ENCODE measurements around the gene ISOC1.

Gene ISOC1

DNA sequence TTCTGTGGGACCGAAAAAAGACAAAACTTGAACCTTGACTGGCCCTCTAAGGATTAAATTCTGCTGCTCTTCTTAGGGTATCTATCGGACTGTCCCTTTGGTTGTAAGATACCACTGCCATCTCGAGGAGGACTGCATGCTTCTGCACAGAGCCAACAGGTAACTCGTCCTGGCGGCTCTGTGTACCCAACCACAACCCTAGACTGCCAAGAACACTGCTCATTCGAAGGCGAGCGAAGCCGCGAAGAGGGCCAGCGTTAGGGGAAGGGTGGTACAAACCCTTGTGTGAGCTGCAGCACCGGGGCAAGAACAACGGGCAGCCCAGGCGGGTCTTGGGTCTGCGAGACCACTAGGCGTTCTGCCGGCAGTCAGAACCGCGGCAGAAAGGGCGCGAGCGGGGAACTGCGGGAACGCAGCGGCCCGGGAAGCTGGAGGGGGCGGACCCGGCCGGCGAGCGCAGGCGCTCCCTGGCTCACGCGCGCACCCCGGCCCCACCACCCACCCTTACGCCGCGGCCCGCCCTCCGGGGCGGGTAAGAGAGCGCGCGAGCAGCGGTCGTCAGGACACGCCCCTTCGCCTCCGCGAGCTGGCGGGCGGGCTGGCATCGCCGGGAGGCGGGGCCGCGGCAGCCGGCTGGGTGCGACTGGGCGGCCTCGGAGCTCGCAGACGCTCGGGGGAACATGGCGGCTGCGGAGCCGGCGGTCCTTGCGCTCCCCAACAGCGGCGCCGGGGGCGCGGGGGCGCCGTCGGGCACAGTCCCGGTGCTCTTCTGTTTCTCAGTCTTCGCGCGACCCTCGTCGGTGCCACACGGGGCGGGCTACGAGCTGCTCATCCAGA is at the start of gene ISOC1:
Gene ISOC1 (plus strand): TSS at position 663 of the 837 bp plus-strand sequence. CDS start 18 bp downstream, at position 681.
- DNase-seq (ENCODE audit: low read depth), result peak; percentile 84

GRCh38 chr5:129046151-129046550 is 48.4 kb upstream of the ISOC1 start:
- peak; percentile 50 for DNase-seq (ENCODE audit: low read depth)

DNA sequence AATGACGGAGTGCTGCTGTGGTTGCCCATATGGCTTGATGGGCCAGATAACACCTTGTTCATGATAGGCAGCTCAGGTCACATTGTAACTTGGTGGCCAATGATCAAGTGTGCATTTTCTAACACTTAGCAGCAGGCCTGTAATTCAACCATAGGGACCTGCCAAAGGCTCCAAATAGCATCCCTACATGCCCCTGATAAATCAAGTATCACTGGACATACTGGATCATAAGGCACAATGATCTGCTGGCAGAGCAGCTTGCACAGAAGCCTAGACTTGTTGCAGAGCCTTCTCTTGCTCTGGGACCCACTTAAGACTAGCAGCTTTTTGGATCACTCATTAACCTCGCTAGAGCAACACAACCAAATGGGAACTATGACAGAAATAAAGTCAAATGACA is 46.0 kb upstream of the ISOC1 start:
- DNase-seq (ENCODE audit: low read depth), result no peak

GRCh38 chr5:129049126-129049799 is 45.3 kb upstream of the ISOC1 start:
- DNase-seq (ENCODE audit: low read depth), result no peak

DNA sequence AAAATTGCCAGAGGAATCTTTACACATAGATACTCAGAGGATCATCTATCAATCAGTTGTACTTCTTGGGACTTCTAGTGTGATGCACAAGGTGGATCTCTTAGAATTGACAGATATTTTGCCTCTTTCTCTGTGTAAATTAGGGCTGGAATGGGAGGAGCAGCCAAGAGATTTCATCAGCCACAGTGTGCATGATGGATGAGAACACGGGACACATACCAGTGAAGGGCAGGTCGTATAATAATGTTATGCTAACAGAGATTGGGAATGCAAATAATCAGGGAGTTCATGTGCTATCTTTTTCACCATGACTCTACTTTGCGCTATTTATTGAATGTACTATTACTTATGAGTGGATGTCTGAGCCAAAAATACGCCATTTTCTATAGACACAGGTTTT is 43.3 kb upstream of the ISOC1 start:
- no peak for DNase-seq (ENCODE audit: low read depth)

DNA sequence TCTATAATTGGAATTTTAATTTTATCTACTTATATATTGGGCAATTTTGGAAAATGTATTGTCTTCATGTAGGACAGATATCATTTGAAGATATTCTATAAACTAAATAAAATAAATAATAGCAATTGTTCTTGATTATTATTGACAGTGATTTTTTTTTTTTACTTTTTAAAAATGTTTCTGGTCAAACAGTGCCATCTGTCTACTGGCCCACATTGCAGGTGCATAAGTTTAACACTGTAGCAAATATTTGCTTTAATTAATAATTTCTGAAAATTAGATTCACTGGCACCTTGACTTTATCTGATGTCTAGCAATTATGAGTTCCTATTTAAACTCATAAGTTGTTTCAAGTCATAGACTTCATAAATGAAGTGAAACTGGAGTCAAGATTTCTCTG is 41.1 kb upstream of the ISOC1 start:
- no peak for DNase-seq (ENCODE audit: low read depth)

- no peak for DNase-seq (ENCODE audit: low read depth)
Observed at GRCh38 chr5:129057329-129057728, 37.2 kb upstream of the ISOC1 start.

DNA sequence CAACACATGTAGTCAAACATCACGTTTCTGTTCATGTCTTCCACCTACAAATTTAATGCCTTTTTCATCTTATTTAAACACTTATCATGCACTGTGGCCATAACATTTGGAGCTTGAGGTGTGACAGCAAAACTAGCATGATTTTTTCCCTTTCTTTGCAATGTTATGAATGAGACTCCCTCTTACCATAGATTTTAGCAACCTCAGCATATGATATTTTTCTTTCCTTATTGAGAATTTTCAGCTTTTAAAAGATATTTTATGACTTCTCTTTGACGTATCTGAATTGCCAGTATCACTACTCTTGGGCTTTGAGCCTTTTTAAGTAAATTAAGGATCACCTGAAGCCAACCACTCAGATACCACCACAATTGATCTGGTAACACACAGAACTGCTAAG is 32.7 kb upstream of the ISOC1 start:
- DNase-seq (ENCODE audit: low read depth), result no peak

DNA sequence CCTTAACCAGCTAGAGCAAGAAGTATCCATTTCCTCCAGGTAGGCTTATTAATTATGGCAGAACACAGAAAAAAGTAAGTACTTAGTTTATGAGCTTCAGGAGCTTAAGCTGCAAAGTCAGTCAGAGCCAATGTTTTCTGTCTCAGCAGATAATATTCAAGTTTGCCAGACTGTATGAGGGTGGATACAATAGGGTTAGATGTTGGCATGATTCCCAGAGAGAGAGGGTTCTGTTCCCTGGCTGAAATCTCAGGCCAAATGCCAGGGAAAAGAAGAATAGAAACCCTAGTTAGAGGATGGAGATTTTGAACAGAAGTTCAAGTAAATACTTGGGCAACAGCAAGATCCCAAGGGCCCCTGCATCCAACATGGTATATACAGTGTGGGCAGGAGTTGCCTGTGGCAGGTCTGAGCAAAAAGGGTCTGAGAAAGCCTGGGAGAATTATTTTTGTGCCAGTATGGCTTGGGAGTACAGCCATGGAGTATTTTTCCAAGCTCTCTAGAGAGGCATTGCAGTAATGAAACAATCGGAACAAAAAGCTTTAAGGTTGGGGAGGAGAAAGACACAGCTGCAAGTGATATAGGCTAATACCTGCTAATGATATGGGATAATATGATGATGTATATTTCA is 31.0 kb upstream of the ISOC1 start:
- peak; percentile 38 for DNase-seq (ENCODE audit: low read depth)

DNA sequence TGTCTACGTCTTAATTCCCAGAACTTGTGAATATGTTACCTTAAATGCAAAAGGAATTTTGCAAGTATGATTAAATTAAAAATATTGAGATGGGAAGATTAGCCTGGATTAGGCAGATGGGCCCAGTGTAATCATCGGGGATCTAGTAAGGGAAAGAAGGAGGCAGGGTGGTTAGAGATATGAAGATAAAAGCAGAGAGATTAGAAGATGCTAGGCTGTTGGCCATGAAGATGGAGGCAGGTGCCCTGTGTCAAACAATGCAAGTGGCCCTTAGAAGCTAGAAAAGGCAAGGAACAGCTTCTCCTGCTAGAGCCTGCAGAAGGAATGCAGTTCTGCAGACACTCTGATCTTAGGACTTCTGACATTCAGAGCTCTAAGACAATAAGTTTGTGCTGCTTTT is 28.8 kb upstream of the ISOC1 start:
- no peak for DNase-seq (ENCODE audit: low read depth)

- no peak for DNase-seq (ENCODE audit: low read depth)
Observed at GRCh38 chr5:129067745-129068144, 26.8 kb upstream of the ISOC1 start.

- no peak for DNase-seq (ENCODE audit: low read depth)
Observed at GRCh38 chr5:129069292-129069691, 25.3 kb upstream of the ISOC1 start.

- no peak for DNase-seq (ENCODE audit: low read depth)
Observed at GRCh38 chr5:129073111-129073510, 21.4 kb upstream of the ISOC1 start.

DNA sequence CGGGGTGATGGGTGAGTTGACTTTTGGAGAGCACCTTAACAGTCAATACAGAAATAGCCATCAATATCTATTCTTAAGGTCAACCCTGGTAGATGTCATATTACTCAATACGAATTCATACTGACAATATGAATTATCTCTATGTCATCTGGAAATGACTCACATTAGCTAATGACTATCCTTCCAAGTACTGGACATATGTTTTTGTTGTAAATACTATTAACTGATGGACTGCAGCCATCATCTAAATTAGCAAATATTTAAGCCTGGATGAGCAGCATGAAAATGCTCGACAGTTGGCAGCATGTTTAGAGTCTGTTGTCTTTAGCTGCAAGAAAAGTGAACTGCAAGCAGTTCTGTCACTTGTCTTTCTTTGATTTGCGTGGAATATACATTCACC is 19.6 kb upstream of the ISOC1 start:
- no peak for DNase-seq (ENCODE audit: low read depth)

DNA sequence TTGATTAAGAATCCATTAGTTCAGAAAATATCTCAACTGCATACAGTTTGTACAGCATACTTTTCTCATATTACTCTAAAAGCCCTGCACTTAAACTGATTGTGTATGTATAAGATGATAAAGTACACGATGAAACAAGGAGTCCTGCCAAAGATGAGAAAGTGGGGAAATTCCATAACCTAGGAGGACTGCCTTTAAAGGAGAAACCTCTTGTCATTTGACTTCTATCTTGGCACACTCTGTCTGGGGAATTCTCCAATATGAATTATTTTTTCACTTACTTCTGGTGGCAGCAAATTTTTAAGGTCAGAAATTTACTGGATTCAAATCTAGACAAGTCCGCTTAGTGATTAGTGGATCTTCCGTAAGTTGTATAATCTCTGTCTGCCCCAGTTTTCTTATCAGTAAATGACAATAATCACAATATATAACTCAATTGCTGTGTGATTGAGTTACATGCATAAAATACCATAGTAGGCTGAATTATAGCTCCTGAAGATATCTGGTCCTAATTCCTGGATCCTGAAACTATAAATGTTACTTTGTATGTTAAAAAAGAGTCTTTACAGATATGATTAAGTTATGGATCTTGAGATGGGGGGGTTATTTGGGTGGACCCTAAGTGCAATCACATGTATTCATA is 17.0 kb upstream of the ISOC1 start:
- no peak for DNase-seq (ENCODE audit: low read depth)

DNA sequence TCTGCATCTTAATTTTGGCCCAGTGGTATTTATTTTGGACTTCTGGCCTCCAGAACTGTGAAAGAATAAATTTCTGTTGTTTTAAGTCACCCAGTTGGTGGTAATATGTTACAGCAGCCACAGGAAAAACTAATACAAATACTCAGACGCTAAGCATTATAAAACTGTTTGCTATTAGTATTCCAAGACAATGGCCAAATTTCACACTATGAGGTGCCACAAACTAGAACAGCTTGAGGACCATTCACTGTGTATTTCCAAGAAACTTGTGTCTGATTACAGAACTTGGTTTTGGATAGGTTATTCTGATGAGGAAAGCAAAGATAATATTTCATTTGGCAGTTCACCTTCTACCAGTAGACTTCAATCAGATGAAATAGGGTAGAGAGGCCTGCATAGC is 16.3 kb upstream of the ISOC1 start:
- no peak for DNase-seq (ENCODE audit: low read depth)

DNA sequence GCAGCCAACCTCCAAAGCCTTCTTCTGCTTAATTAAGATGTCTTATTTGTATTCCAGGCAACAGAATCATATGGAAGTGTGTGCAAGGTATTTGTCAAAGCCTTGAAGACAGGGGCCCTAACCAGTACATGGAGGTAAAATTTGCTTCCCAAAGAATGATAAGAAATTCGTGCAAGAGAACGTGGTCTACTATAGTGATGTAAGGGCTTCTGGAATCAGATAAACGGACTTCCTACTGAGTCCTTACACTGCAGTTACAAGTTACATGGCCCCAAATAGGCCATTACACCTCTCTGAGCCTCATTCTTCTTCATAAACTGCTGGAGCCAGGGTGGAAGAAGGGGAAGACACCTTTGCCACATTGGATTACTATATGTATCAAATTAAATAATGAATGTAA is 15.9 kb upstream of the ISOC1 start:
- DNase-seq (ENCODE audit: low read depth), result no peak

DNA sequence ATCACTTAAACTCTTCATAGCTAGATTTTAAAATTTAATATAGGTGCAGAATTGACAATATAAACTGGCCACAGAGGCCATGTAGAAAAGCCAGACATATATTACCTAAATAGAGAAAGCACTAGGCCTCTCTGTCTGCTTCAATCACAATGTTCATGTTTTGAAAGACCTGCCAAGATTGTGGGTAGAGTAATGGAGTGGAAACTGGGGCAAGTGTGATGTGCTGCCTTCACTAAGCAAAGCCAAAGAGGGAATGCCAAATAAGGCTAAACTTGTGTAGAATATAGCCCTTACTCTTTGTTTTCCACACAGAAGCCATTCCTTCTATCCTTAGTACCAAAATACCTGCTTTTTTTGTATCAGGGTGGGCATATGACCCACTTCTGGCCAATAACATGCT is 15.1 kb upstream of the ISOC1 start:
- DNase-seq (ENCODE audit: low read depth), result no peak

DNA sequence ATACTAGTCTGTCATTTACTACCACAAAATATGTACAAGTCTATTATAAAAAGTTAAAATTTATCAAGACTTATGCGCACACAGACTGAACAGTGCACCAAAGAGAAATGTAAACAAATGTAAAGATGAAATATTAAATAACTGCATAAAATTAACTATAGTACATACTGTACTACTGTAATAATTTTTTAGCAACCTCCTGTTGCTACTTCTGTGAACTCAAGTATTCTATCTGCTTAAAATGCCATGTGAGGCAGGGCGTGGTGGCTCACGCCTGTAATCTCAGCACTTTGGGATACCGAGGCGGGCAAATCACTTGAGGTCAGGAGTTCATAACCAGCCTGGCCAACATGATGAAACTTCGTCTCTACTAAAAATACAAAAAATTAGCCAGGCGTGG is 13.8 kb upstream of the ISOC1 start:
- no peak for DNase-seq (ENCODE audit: low read depth)

GRCh38 chr5:129082225-129083136 is 12.1 kb upstream of the ISOC1 start:
- DNase-seq (ENCODE audit: low read depth), result peak; percentile 7
